Activated CD8-positive, alpha-beta memory T cell treated with anti-CD3 and anti-CD28 coated beads, Interleukin-2, amount 50 U/mL, for 48 hours (primary cell): ENCODE results near the gene ZDHHC11.
"Not testable (repeated sequence)": the region's sequence is repeated elsewhere in the genome, so short reads cannot be mapped to it uniquely, and the experiment has no call there.

Source experiments
- DNase-seq: peaks from one replicate; pipeline ENCODE4 v3.0.0-alpha.2; 2020

The ZDHHC11 gene

DNA sequence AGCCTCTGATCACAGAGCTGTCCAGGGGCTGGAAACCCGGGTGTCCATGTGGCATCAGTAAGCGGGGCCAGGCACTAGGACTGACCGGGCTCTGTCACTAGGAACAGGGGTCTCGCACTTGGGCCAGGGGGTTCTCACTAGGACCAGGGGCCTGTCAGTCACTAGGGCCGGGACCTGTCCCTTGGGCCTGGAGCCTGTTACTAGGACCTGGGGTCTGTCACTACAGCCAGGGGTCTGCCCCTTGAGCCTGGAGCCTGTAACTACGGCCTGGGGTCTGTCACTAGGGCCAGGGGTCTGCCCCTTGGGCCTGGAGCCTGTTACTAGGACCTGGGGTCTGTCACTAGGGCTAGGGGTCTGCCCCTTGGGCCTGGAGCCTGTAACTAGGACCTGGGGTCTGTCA lies 76.5 kb downstream of the ZDHHC11 start:
- peak; percentile 55 for DNase-seq

DNA sequence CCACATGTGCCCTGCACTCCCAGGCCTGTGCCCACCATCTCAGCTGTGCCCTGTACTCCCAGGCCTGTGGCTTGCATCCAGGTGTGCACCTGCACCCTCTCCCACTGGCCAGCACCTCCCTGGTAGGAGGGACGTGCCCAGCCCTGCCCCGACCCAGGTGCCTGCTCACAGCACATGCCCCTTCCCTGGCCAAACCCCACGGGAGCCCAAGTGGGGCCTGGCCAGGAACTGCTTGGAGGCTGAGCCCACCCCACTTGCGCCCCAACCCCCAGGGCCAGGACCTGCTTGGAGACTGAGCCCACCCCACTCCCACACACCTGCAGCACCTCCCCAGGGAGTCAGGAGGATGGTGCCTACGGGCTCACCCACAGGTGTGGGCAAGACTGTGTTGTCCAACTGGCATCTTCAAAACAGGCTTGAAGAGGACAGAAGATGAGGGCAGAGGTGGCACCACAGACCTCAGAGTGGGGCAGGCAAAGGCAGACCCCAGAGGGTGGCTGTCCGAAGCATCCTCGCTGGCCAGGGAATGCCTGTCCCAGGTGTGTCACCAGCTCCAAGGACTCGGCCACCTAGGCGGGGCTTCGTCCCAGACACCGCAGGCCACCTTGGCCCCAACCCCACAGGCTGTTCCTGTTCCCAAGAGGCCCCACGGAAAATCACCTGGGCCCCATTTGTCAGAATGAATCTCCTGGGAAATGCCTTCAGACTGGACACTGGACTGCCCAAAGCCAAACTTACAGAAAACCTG lies 77.1 kb downstream of the ZDHHC11 start:
- DNase-seq = peak; percentile 57

- DNase-seq = peak; percentile 51
Observed at GRCh38 chr5:772931-773330, 77.9 kb downstream of the ZDHHC11 start.

GRCh38 chr5:772547-772890 lies 78.3 kb downstream of the ZDHHC11 start:
- not testable (repeated sequence) for DNase-seq

DNA sequence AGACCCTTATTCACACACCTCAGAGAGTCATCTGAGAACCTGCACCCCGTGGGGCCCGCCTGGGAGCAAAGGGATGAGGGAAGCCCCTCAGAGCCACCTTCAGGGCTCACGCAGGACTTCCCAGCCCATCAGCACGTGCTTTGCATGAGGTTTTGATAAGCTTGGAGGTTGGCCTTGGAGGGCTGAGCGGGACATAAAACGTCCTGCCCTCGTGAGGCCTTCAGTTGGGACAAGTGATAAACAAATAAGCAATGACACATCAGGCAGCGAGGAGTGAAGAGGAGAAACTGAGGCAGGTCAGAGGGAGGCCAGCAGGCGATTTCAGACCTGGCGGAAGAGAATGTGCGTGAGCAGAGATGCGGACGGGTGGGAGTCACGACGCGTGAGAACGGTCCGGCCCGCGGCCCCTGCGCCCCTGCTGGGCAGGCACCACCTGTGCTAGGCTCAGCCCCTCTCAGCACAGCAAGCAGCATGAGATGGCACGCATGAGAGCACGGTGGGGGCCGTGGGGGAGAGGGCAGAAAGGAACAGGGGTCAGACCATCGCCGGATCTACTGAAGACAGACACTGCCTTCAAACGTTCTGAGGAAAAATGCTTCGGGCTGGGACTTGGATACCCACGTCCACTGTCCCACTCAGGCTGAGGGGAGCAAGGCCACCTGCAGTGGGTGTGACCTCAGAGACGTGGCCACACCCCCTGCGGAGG lies 78.8 kb downstream of the ZDHHC11 start:
- peak; percentile 49 for DNase-seq

GRCh38 chr5:771087-771781 lies 79.6 kb downstream of the ZDHHC11 start:
- peak; percentile 48 for DNase-seq

DNA sequence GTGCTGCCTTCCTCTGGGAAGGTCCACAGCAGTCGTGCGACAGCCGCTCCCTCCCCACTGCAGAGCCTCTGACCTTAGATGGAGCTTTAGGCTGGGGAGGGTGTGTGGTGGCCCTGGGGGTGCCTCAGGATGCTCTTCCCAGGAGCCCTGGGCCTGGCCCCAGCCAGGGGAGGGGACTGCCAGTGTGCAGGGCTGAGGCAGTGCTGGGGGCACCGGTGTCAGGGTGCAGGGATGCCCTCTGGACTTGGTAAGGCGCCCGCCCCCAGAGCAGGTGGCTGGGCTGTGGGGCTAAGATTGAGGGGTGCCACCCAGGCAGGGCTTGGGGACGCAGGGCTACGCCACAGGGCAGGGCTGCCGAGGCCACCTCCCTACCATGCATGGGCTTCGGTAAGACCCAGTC lies 80.2 kb downstream of the ZDHHC11 start:
- DNase-seq = peak; percentile 52

- peak; percentile 50 for DNase-seq
Observed at GRCh38 chr5:769485-770145, 81.2 kb downstream of the ZDHHC11 start.

GRCh38 chr5:766666-767431 lies 83.9 kb downstream of the ZDHHC11 start:
- DNase-seq = peak; percentile 51

DNA sequence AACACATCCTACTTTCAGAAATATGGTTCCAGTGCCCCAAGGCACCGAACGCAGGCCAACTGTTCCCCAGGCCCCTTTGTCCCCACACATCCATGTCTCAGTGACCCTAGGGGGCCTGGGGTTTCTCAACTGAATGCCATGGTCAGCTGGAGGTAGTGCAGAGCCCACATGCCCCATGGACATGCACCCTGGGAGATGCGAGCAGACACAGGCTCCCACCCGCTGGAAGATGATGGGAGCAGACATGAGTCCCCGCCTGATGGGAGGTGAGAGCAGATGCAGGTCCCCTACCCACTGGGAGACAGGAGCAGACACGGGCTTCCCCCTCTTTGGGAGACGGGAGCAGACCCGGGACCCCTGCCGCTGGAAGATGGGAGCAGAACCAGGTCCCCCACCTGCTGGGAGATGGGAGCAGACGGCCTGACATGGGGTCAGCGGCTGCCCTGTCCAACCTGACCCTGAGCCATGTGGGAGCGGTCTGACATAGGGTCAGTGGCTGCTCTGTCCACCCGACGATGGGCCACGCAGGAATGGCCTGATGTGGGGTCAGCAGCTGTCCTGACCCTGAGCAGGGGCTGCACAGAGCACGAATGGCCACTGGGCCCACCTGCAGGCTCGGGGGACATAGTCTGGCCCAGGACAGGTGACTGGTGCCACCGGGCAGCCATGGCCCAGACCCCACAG lies 84.7 kb downstream of the ZDHHC11 start:
- DNase-seq = no peak

DNA sequence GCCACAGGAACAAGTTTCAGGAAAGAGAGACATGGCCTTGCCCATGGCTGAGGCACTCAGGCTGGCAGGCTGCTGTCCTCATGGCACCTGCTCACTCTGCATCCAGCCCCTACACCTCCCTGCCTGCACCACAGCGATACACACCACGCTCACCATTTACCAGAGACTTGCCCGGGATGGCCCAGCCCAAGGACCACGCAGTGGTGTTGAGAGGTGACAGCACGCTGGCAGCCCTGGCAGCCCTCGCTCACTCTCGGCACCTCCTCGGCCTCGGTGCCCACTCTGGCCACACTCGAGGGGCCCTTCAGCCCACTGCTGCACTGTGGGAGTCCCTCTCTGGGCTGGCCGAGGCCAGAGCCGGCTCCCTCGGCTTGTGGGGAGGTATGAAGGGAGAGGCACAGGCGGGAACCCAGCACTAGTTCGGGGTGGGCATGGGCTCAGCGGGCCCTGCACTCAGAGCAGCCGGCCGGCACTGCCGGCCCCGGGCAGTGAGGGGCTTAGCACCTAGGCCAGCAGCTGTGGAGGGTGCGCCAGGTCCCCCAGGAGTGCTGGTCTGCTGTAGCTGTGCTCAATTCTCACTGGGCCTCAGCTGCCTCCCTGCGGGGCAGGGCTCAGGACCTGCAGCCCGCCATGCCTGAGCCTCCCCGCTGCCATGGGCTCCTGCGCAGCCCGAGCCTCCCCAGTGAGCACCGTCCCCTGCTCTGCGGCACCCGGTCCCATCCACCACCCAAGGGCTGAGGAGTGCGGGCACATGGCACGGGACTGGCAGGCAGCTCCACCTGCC lies 86.6 kb downstream of the ZDHHC11 start:
- no peak for DNase-seq

GRCh38 chr5:763397-763796 lies 87.4 kb downstream of the ZDHHC11 start:
- DNase-seq = no peak

GRCh38 chr5:762996-763395 lies 87.8 kb downstream of the ZDHHC11 start:
- DNase-seq = not testable (repeated sequence)

DNA sequence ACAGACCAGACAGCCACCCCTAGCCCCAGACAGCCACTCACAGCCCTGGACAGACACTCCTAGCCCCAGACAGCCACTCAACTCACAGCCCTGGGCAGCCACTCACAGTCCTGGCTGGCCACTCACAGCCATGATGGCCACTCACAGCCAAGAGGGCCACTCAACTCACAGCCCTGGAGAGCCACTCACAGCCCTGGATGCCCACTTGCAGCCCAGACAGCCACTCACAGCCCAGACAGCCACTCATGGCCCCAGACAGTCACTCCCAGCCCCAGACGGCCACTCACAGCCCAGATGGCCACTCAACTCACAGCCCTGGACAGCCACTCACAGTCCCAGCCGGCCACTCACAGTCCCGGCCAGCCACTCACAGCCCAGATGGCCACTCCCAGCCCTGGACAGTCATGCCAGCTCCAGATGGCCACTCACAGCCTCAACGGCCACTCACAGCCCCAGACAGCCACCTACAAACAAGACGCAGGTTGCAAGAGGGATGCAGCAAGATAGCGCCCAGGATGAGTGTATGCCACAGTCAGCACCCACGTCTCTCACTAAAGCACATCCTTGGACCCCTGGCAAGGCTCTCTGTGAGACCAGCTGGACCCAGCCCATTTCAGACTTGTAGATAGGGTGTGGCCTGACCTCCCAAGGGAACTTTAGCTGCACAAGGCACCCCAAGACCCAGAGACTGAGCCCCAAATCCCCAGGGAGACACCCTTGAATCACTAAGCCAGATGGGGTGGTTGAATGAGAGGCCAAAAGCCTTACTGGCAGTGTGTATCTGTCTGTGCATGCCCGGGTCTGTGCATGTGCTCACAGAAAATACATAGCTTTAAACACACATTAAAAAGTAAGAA lies 88.7 kb downstream of the ZDHHC11 start:
- peak; percentile 56 for DNase-seq

GRCh38 chr5:761059-761771 lies 89.6 kb downstream of the ZDHHC11 start:
- DNase-seq = peak; percentile 54

GRCh38 chr5:760363-761058 lies 90.3 kb downstream of the ZDHHC11 start:
- DNase-seq = peak; percentile 54

- peak; percentile 54 for DNase-seq
Observed at GRCh38 chr5:759781-760362, 90.9 kb downstream of the ZDHHC11 start.

DNA sequence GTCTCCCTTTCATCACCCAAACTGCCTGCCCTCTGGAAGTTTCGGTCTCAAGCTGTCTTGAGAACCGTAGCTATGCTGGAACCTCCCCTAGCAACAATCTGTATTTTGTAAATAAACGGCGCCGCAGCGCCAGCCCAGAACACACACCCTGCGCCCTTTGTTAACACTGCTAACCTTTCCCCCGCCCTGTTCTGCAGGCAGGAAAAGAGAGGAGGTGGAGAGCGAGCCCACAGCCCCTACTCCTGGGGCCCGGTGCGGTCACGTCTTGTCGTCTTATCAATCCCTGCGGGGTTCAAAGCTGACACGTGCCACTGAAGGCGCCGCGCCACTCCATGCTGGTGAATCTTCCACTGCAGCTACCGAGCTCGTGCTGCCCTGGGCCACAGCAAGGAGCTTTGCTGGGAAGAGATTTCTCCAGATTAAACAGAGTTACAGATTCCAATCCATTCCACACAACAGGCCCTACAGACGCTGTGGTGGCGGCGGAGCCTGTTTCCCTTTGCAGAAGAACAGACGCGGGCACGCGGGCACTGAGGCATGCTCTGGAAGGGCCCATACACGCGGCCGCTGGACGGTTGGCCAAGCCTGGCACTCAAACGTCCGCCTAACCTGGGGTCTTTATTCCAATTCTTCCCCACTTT lies 91.6 kb downstream of the ZDHHC11 start:
- DNase-seq = peak; percentile 67
